Muscle layer of duodenum (tissue), 2 donors: ENCODE results near the gene CD200R1L.
"Not testable (repeated sequence)": the region's sequence is repeated elsewhere in the genome, so short reads cannot be mapped to it uniquely, and the experiment has no call there.

Source experiments
- H3K27ac ChIP-seq: one replicate; pipeline ENCODE4 v1.7.0; 2013; ENCODE audit warnings: mild to moderate bottlenecking, low read length
- H3K27me3 ChIP-seq: one replicate; pipeline ENCODE4 v1.7.0; 2013; ENCODE audit warnings: low read depth, mild to moderate bottlenecking, control low read depth, low read length
- H3K36me3 ChIP-seq, 2 donors: one replicate each; pipeline ENCODE4 v1.7.0; 2013; ENCODE audit warnings: low read length in 2 of 2, control low read depth in 1 of 2, mild to moderate bottlenecking in 1 of 2; ENCODE audit not compliant: insufficient read depth in 2 of 2, control insufficient read depth in 1 of 2
- H3K4me1 ChIP-seq, 2 donors: one replicate each; pipeline ENCODE4 v1.7.0; 2013; ENCODE audit warnings: low read length in 2 of 2, mild to moderate bottlenecking in 2 of 2, control low read depth in 1 of 2, moderate library complexity in 1 of 2; ENCODE audit not compliant: insufficient read depth in 2 of 2, control insufficient read depth in 1 of 2
- H3K4me3 ChIP-seq, 2 donors: one replicate each; pipeline ENCODE4 v1.7.0; 2013; ENCODE audit warnings: low read length in 2 of 2, low read depth in 1 of 2, mild to moderate bottlenecking in 1 of 2
- H3K9me3 ChIP-seq, 2 donors: one replicate each; pipeline ENCODE4 v1.7.0; 2013; ENCODE audit warnings: low read length in 2 of 2, control low read depth in 1 of 2, mild to moderate bottlenecking in 1 of 2; ENCODE audit not compliant: control insufficient read depth in 1 of 2
- donor health status: healthy.

Gene CD200R1L

DNA sequence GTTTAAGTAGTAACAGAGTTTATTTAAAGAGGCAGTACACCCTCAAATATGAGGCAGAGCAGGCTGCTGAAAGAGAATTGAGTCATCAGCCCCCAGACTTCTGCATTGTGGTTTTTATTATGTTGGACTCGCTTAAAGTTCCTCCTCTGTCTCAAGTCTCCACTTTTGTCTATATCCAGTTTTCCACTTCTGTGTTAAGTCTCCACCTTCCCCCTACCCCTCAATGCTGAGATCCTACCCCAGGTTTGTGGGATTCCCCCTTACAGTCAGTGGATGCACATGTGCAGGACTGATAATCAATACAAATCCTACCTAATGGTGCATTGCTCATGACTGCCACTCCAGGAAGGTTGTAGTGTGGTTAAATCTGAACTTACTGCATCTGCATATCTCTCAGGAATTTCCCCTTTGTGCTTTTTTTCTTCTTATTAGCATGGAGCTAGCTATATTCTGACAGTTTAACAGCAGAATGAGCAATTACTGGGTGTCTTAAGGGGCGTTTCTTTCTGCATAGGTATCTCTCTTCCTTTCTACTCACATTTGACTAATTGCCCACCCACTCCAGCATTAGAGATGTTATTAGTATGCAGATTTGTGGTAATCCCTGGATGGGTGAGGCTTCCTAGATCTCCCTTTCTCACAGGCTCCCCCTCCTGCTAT is 11.9 kb upstream of the CD200R1L start:
- Histone ChIP-seq H3K9me3 (peaks cover 0 to 6% of the 10 kb centered on the region in 2 donors), H3K36me3 (no peaks in the 10 kb centered on the region), H3K4me3 (peak overlapping the region in 1 of 2 donors; percentile 22), H3K27me3 (no peaks in the 10 kb centered on the region), H3K4me1 (no peaks in the 10 kb centered on the region), H3K27ac (no peak overlapping the region)

DNA sequence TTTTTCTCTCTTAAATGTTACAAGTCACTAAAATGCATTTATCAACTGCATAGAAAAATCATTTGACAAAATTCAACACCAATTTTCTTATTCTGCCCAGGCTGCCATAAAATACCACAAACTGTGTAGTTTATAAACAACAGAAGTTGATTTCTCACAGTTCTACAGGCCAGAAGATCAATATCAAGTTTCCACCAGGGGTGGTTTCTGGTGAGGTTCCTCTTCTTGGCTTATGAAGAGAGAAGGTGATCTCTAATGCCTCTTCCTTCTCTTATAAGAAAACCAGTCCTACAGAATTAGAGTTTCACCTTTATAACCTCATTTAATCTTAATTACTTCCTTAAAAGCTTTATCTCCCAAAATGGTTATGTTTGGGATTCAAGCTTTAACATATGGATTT is 10.9 kb upstream of the CD200R1L start:
- H3K4me1 ChIP-seq: no peaks in the 10 kb centered on the region
- H3K27ac ChIP-seq: no peak overlapping the region
- peaks cover 0 to 11% of the 10 kb centered on the region in 2 donors for H3K9me3 ChIP-seq
- H3K36me3 ChIP-seq: no peaks in the 10 kb centered on the region
- no peak overlapping the region for H3K4me3 ChIP-seq
- no peaks in the 10 kb centered on the region for H3K27me3 ChIP-seq

DNA sequence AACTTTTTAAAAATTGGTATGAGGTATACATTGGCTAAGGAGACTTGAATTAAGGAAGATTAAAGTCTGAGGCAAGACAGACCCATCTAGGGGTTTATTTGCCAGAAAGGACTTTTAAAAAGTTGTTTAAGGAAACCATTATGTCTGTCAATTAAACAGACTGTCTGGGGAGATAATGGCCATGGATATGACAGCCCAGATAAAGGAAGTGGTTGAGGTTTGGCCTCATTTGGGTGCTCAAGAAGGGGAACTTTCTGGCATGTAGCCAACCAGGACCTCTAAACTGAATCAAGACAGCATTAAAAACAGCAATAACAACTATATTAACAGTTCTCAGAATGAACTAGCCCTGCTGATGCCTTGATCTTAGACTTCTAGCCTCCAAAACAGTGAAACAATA is 9.9 kb upstream of the CD200R1L start:
- no peaks in the 10 kb centered on the region for H3K36me3 ChIP-seq
- H3K27me3 ChIP-seq: no peaks in the 10 kb centered on the region
- peaks cover 0 to 11% of the 10 kb centered on the region in 2 donors for H3K9me3 ChIP-seq

DNA sequence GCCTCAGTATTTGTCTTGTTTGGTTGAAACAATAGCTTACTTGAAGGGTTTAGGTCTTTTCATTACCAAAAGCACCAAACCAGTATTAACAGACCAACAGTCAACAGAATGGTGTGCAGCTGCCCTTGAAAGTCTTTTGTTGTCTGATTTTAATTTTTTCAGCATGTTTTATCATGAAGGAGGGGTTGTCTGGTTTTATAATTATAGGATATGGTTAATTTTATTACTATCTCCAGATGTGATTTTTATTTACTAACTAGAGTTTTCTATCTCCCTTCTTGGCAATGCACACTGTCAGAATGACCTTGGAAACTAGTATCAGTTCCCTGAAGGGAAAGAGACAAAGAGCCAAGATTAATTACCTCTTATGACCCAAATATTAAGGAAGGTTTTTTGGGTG is 9.2 kb upstream of the CD200R1L start:
- Histone ChIP-seq H3K27me3 (no peaks in the 10 kb centered on the region), H3K9me3 (peaks cover 0 to 15% of the 10 kb centered on the region in 2 donors), H3K4me1 (no peaks in the 10 kb centered on the region), H3K4me3 (no peak overlapping the region), H3K27ac (no peak overlapping the region), H3K36me3 (no peaks in the 10 kb centered on the region)

More for the DNA sequence above, 9.9 kb upstream of the CD200R1L start:
- no peak overlapping the region for H3K4me3 ChIP-seq
- no peaks in the 10 kb centered on the region for H3K4me1 ChIP-seq
- H3K27ac ChIP-seq: no peak overlapping the region

DNA sequence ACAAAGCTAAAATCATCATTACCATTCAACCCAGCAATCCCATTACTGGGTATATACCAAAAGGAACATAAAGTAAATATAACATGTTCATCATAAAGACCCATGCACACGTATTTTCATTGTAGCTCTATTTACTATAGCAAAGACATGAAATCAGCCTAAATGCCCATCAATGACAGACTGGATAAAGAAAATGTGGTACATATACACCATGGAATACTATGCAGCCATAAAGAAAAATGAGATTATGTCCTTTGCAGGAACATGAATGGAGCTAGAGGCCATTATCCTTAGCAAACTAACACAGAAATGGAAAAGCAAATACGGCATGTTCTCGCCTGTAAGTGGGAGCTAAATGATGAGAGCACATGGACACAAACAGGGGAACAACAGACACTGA is 8.4 kb upstream of the CD200R1L start:
- H3K4me3 ChIP-seq, H3K27ac ChIP-seq, H3K36me3 ChIP-seq, H3K27me3 ChIP-seq, H3K4me1 ChIP-seq: not testable (repeated sequence)
- H3K9me3 ChIP-seq: peaks cover 0 to 15% of the 10 kb centered on the region in 2 donors

DNA sequence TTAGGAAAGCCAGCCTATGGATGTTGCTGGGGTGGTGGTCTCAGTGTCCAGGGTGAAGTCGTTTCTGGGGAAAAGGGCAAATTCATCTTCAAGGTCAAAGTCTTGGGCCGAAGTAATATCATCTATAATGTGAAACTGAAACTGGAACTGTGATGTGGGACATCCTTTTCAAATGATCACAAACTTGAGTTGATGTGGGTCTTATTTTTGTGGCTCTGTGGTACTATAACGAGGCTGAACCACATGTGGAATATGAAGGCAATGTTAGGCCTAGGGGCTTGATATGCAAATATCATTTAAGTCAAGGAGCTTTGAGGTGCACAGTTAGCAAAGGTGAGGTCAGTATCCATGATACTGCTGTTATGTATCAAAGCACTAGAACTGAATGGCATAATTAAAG is 1.5 kb upstream of the CD200R1L start:
- Histone ChIP-seq H3K36me3 (no peaks in the 10 kb centered on the region), H3K9me3 (peaks cover 0 to 10% of the 10 kb centered on the region in 2 donors), H3K4me3 (no peak overlapping the region), H3K27me3 (no peaks in the 10 kb centered on the region), H3K4me1 (no peaks in the 10 kb centered on the region), H3K27ac (no peak overlapping the region)

DNA sequence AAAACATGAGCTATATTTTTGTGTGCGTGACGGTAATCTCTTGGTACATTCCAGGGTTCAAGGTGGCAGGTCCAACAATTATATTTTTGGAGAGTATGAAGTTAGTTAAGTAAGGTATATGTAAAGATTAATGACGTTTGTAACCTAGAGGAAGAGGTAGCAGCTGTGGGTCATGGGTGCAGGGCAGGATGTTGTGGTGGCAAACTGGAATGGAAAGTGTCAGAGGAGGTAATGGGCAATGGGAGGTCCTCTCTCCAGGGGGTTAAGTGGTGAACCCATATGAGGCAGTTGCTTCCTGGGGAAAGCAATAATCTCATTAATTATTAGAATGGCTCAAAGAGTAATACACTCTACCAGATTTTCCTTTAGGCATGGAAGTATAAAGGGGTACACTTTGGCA is 1.0 kb upstream of the CD200R1L start:
- no peaks in the 10 kb centered on the region for H3K4me1 ChIP-seq
- H3K36me3 ChIP-seq: no peaks in the 10 kb centered on the region
- peaks cover 0 to 7% of the 10 kb centered on the region in 2 donors for H3K9me3 ChIP-seq
- H3K27ac ChIP-seq: no peak overlapping the region
- H3K27me3 ChIP-seq: no peaks in the 10 kb centered on the region
- no peak overlapping the region for H3K4me3 ChIP-seq

DNA sequence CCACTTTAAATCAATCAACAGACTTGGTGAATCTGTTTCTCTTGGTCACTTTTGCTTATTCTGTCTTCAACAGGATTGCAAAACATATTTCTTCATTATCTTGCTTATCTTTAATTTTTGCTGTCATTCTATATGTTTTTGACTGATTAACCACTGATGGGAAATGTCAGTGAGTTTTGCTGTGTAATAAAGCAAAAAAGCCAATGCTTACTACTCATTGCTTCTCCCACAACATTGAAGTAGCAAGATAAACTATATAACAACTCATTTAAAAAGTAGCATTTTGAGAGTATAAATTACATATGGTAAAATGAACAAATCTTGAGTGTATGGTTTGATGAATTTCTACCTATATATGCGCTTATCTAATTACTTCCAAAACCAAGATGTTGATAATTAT is 892 bp downstream of the CD200R1L start:
- no peaks in the 10 kb centered on the region for H3K4me1 ChIP-seq
- H3K27ac ChIP-seq: no peak overlapping the region
- H3K9me3 ChIP-seq: peaks cover 0 to 2% of the 10 kb centered on the region in 2 donors
- no peaks in the 10 kb centered on the region for H3K27me3 ChIP-seq
- no peak overlapping the region for H3K4me3 ChIP-seq
- no peaks in the 10 kb centered on the region for H3K36me3 ChIP-seq

DNA sequence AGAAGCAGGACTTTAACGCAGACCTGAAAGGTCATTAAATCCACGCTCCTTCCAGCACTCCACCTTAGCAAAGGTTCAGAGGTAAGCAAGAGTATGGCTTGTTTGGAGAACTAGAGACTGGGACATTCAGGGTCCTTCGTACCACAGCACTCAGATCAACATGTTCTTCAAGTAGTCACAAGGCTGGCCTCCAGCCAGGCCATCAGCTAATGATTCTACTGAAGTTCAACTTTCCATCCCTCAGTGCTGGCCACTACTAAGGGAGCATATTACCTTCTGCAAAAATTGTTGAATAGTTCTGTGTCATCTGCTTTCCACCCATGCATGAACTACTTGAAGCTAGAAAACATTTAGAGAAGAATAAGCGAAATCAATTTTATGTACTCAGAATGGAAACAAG is 17.6 kb downstream of the CD200R1L start:
- no peaks in the 10 kb centered on the region for H3K27me3 ChIP-seq

DNA sequence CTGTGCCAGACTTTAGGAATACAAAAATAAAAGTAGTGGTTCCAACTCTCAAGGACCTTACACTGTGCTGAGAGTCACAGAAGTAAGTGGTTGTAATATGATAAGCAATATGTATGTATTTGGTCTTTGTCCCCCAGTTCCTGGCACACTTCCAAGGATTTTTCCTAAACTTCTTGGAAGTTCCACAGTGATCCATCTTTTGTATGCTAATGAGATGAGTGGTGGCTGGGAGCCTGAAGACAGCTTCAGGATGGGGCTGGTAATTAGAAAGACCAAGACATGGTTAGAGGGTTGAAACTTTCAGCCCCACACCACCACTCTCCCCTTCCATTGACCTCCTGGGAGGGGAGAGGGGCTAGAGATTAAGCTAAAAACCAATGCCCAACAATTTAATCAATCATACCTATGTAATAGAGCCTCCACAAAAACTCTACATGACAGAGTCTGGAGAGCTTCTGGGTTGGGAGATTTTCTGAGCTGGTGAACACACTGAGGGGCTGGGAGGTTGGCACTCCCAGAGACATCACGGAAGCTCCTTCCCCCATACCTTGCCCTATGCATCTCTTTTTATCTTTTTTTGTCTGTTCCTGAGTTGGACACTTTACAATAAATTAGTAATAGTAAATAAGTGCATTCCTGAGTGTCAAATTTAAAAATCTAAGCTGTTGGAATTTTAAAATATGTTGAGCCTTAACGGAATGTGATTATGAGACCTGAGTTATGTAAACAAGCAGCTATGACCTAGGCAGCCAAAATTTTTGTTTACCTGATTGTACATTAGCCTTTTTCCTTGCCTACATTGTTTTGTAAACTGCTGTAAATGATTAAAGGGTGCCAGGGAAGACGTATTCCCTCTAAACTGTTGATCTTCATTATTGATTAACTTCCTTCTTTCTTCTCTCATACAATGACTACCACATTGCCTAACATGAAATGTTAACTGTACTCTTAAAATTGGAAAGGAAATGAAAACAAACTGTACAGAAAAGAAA is 24.3 kb downstream of the CD200R1L start:
- no peaks in the 10 kb centered on the region for H3K9me3 ChIP-seq
- no peaks in the 10 kb centered on the region for H3K36me3 ChIP-seq
- H3K4me3 ChIP-seq: no peak overlapping the region
- H3K27me3 ChIP-seq: no peaks in the 10 kb centered on the region
- H3K27ac ChIP-seq: no peak overlapping the region
- H3K4me1 ChIP-seq: peaks cover 0 to 5% of the 10 kb centered on the region in 2 donors

More for the DNA sequence above, 17.6 kb downstream of the CD200R1L start:
- H3K4me3 ChIP-seq: no peak overlapping the region
- H3K27ac ChIP-seq: no peak overlapping the region
- H3K36me3 ChIP-seq: no peaks in the 10 kb centered on the region
- H3K9me3 ChIP-seq: no peaks in the 10 kb centered on the region
- no peaks in the 10 kb centered on the region for H3K4me1 ChIP-seq

DNA sequence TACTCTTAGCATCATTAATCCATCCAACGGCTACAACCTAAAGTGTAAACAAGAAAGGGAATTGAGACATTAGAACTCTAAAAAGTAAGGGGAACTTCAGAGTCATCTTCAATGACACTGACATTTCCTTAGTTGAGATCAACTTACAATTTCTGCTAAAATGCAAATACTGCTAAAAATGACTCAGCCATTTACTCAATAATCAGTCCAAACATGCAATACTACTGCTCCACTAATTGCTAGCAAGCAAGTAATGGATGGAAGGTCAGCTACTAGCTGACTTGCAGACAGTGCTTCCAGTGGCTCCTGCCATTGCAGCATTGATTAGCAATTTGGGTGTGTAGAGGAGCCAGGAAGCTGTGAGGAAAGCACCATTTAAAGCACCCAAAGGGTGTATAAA is 28.4 kb downstream of the CD200R1L start:
- Histone ChIP-seq H3K27ac (no peak overlapping the region), H3K9me3 (no peaks in the 10 kb centered on the region), H3K4me1 (peaks cover 0 to 10% of the 10 kb centered on the region in 2 donors), H3K27me3 (no peaks in the 10 kb centered on the region), H3K4me3 (no peak overlapping the region), H3K36me3 (no peaks in the 10 kb centered on the region)
